NOMO-1 (cell line): ENCODE results near the gene RAD54L2.
A peak's percentile ranks its signal among the peaks of the same experiment; 100 is the strongest.
"Not testable (repeated sequence)": the region's sequence is repeated elsewhere in the genome, so short reads cannot be mapped to it uniquely, and the experiment has no call there.

Source experiments
- DNase-seq, 2 experiments: peaks; one replicate each; lab custom pipeline; 2025; ENCODE audit not compliant: unreplicated experiment in 2 of 2; lab: John Stamatoyannopoulos, UW

RAD54L2 gene

GRCh38 chr3:51538115-51538458 is 432 bp upstream of the RAD54L2 start:
- DNase-seq: no peak

- peak; percentile 13 to 25 for DNase-seq
These were observed 897 bp downstream of the RAD54L2 start for GRCh38 chr3:51539291-51539941.

- not testable (repeated sequence) for DNase-seq
These were observed 4.1 kb downstream of the RAD54L2 start for GRCh38 chr3:51542596-51542995.

- DNase-seq: no peak
These were observed 5.7 kb downstream of the RAD54L2 start for GRCh38 chr3:51544011-51544775.

GRCh38 chr3:51547274-51547673 is 8.8 kb downstream of the RAD54L2 start:
- no peak for DNase-seq

GRCh38 chr3:51549311-51549710 is 10.8 kb downstream of the RAD54L2 start:
- no peak for DNase-seq

GRCh38 chr3:51550080-51550819 is 11.7 kb downstream of the RAD54L2 start:
- DNase-seq: no peak

GRCh38 chr3:51557993-51558392 is 19.5 kb downstream of the RAD54L2 start:
- no peak for DNase-seq

- DNase-seq: no peak
These were observed 20.9 kb downstream of the RAD54L2 start for GRCh38 chr3:51559411-51559888.

- DNase-seq: no peak
These were observed 21.4 kb downstream of the RAD54L2 start for GRCh38 chr3:51559961-51560360.

GRCh38 chr3:51562403-51562802 is 23.9 kb downstream of the RAD54L2 start:
- not testable (repeated sequence) for DNase-seq

- DNase-seq: peak; percentile 68 to 80
These were observed 29.5 kb downstream of the RAD54L2 start for GRCh38 chr3:51568036-51568435.

- DNase-seq: peak in 1 of 2 experiments; percentile 11
These were observed 30.5 kb downstream of the RAD54L2 start for GRCh38 chr3:51568996-51569395.

GRCh38 chr3:51578238-51578637 is 39.7 kb downstream of the RAD54L2 start:
- DNase-seq: no peak

- DNase-seq: no peak
These were observed 41.9 kb downstream of the RAD54L2 start for GRCh38 chr3:51580418-51580817.

GRCh38 chr3:51581524-51581923 is 43.0 kb downstream of the RAD54L2 start:
- DNase-seq: no peak

GRCh38 chr3:51585197-51585596 is 46.7 kb downstream of the RAD54L2 start:
- no peak for DNase-seq

GRCh38 chr3:51585871-51586270 is 47.4 kb downstream of the RAD54L2 start:
- no peak for DNase-seq
